ENCODE data around the gene INTS11.

The INTS11 gene

DNA sequence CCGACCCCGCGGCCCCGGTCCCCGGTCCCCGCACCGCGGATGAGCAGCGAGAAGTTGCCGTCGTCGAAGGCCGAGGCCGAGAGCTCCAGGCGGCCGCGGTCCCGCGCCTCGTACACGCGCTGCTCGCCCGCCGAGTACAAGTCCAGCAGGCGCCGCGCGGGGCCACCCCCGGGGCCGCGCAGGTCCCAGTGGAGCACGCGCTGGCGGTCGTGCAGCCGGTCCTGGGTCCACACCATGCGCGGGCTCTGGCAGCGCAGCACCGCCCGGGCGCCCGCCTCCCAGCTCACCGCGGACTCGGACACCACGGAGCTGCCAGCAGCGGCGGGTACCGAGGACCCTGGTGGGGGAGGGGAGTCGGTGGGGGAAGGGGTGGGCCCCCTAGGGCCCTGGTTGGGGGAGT lies 31.0 kb upstream of the INTS11 start:
- no peak for DNase-seq (ENCODE audit: low spot score)
- no peak for TF ChIP-seq CTCF (IDR thresholded peaks at IDR 0.05; ENCODE audit: extremely low read depth, missing control alignments)

GRCh38 chr1:1354271-1355247 lies 30.1 kb upstream of the INTS11 start:
- no peak for DNase-seq (ENCODE audit: low spot score)
- no peak for TF ChIP-seq CTCF (IDR thresholded peaks at IDR 0.05; ENCODE audit: extremely low read depth, missing control alignments)

GRCh38 chr1:1353389-1354151 lies 29.1 kb upstream of the INTS11 start:
- DNase-seq (ENCODE audit: low spot score): no peak
- no peak for TF ChIP-seq CTCF (IDR thresholded peaks at IDR 0.05; ENCODE audit: extremely low read depth, missing control alignments)

- no peak for TF ChIP-seq CTCF (IDR thresholded peaks at IDR 0.05; ENCODE audit: extremely low read depth, missing control alignments)
- no peak for DNase-seq (ENCODE audit: low spot score)
Observed at GRCh38 chr1:1352786-1353388, 28.4 kb upstream of the INTS11 start.

DNA sequence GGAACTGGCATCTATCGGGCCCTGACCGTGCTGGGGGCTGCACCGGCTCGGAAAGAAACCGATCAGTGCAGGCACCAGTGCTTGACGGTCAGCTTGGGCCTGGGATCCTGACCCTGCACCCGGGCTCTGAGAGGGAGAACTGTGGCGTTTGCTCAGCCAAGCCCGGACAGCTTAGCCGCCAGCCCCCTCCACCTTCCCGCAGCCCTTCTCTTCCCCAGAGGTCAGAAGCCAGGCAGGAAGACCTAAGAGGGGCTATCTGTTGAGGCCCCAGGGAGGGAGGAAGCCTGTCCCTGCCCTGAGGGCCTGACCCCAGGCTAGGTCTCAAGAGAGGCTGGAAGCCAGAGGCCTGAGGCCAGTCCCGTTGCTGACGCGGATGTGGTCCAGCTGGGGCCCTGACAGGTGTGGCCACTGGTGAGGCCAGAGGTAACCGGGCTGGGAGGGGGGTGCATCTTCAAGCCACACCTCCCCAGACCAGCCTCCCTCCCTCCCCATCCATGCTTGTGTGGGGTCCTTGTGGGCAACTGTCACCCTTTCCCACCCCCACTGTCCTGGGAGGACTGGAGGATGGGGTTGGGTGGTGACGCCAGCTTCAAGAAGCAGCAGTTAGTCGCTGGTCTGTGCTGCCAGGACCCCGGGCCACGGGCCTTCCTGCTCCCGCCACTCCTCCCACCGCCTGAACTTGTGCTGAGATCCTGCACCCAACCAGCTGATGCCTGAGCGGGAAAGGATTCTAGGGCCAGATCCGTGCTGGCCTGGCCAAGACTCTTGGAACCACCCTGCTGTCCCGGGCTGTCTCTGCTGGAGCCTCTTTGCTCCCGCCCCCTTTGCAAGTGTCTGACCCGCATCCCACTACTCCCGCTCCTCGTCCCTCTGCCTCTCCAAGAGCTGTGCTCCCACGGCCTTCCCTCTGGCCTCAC lies 27.3 kb upstream of the INTS11 start:
- DNase-seq (ENCODE audit: low spot score): no peak
- TF ChIP-seq CTCF (IDR thresholded peaks at IDR 0.05; ENCODE audit: extremely low read depth, missing control alignments): no peak

GRCh38 chr1:1349256-1350012 lies 25.0 kb upstream of the INTS11 start, which contains the start of gene DVL1:
Gene DVL1 (minus strand): TSS chr1:1349418. CDS start chr1:1349065, 353 bp downstream.
- TF ChIP-seq CTCF (IDR thresholded peaks at IDR 0.05; ENCODE audit: extremely low read depth, missing control alignments): peak; percentile 54
- DNase-seq (ENCODE audit: low spot score): peak; percentile 99

Measured in GM20000 (cell line).